Measurements from ENCODE around the gene P2RY8.

P2RY8 gene

DNA sequence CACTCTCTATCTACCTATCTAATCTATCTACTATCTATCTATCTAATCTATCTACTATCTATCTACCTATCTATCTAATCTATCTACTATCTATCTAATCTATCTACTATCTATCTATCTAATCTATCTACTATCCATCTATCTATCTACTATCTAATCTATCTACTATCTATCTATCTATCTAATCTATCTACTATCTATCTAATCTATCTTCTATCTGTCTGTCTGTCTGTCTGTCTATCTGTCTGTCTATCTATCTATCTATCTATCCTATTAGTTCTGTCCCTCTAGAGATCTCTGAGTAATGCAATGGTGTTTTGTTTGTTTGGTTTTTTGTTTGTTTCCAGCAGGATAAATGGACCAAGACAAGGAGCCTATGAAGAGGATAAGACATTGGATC lies 74.9 kb downstream of the P2RY8 start:
- H3K4me3 ChIP-seq (ENCODE audit: low read depth, low read length) = no peak overlapping the region
- TF ChIP-seq, protein P1, sequence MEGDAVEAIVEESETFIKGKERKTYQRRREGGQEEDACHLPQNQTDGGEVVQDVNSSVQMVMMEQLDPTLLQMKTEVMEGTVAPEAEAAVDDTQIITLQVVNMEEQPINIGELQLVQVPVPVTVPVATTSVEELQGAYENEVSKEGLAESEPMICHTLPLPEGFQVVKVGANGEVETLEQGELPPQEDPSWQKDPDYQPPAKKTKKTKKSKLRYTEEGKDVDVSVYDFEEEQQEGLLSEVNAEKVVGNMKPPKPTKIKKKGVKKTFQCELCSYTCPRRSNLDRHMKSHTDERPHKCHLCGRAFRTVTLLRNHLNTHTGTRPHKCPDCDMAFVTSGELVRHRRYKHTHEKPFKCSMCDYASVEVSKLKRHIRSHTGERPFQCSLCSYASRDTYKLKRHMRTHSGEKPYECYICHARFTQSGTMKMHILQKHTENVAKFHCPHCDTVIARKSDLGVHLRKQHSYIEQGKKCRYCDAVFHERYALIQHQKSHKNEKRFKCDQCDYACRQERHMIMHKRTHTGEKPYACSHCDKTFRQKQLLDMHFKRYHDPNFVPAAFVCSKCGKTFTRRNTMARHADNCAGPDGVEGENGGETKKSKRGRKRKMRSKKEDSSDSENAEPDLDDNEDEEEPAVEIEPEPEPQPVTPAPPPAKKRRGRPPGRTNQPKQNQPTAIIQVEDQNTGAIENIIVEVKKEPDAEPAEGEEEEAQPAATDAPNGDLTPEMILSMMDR (IDR thresholded peaks at IDR 0.05; ENCODE audit: control insufficient read depth, extremely low read depth, insufficient read depth) = no peak
- DNase-seq (ENCODE audit: low read depth) = no peak

DNA sequence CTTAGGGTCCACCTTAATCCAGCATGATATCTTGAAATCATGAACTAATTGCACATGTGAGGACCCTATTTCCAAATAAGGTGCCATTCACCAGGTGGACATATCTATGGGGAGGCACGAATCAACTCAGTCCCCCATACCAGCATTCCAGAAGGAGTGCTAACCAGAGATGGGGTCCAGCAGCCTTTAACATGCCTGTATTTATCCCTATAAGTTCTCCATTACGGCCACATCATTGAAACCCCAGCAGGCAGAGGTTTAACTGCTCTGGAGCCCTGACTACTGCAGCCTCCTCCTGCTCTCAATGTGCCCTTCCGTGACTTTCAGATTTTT lies 81.1 kb downstream of the P2RY8 start:
- no peak for DNase-seq (ENCODE audit: low read depth)
- H3K4me3 ChIP-seq (ENCODE audit: low read depth, low read length) = no peak overlapping the region
- TF ChIP-seq, protein P1 (IDR thresholded peaks at IDR 0.05; ENCODE audit: control insufficient read depth, extremely low read depth, insufficient read depth) = no peak

DNA sequence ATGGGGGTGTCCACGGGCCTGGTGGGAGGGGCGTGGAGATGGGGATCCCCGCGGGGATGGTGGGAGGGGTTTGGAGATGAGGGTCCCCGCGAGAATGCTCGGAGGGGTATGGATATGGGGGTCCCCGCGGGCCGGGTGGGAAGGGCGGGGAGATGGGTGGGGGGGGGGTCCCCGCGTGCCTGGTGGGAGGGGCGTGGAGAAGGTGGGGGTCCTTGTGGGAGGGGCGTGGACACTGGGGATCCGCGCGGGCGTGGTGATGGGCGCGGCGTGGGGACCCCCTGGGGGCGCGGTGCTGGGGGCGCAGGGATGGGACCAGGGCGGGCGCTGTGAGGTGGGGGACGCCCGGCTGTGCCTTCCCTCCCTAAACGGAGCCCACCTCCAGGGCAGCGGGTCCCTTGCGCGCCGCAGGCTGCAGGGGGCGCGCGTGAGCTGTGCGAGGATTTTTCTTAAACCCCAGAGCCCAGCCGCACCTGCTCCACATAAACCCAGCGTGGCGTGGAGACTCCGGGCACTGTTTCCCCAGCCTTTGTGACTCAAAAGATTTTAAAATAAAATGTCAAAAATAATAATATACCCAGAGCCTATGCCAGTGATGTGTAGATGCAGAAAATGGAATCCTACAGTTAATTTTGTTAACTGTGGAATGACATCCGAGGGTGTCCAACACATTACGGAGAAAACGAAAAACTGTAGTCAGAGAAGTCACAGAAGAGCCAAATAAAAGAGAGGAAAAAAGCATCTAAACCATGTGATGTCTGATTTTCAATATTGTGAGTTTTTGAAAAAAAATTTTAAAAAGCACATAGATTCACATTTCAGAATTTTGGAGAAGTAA lies 82.8 kb downstream of the P2RY8 start:
- peak; percentile 32 for DNase-seq (ENCODE audit: low read depth)
- no peak overlapping the region; the same call in 1 of the 2 replicates for H3K4me3 ChIP-seq (ENCODE audit: low read depth, low read length)
- TF ChIP-seq, protein P1 (IDR thresholded peaks at IDR 0.05; ENCODE audit: control insufficient read depth, extremely low read depth, insufficient read depth) = peak; percentile 96

DNA sequence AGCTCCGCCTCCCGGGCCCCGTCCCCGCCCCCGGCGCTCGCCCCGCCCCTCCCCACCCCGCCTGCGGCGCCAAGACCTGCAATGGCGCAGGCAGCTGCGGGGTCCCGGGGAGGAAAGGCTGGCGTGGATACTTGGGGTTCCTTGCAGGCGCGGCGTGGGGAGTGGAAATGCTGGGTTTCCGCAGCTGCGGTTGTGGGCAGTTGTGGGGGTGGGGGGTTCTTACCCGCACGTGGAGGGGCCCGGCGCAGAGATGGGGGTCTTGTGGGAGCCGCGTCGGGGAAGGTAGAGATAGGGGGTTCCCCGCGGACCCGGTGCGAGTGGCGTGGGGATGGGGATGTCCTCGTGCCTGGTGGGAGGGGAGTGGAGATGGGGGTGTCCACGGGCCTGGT lies 83.6 kb downstream of the P2RY8 start:
- TF ChIP-seq, protein P1 (IDR thresholded peaks at IDR 0.05; ENCODE audit: control insufficient read depth, extremely low read depth, insufficient read depth) = no peak
- DNase-seq (ENCODE audit: low read depth) = peak; percentile 6

DNA sequence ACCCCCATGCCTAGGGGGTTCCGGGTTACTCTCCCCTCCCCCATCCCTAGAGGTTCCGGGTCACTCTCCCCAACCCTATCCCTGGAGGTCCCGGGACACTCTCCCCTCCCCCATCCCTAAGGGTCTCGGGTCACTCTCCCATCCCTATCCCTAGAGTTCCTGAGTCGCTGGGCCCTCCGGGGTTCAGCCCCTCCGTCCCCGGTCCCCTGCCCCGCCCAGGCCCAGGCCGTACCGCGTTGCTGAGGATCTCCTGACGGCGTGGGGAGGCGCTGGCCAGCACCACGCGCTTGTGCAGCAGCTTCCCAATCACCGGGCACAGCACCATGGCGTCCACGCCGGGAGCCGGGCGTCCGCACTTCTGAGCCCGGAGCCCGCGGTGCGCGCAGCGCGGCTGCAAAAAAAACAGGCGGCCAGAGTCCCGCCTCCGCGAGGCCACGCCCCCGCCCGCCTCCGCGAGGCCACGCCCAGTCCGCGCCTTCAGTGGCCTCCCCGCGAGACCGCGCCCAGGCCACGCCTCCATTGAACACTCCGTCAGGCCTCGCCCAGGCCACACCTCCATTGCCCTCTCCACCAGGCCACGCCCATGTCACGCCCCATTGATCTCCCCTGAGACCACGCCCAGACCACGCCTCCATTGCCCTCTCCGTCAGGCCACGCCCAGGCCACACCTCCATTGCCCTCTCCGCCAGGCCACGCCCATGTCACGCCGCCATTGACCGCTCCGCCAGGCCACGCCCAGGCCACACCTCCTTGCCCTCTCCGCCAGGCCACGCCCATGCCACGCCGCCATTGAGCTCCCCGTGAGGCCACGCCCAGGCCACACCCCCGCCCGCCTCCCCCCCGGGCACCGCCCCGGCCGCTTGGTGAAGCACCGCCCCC lies 84.2 kb downstream of the P2RY8 start, which contains the start of gene ASMTL:
Gene ASMTL, minus strand, starts transcription at position 394 of the 879 bp plus-strand sequence. Its CDS starts 69 bp downstream, at position 325.
- H3K4me3 ChIP-seq (ENCODE audit: low read depth, low read length) = peak within 1 kb of the TSS; percentile 98
- DNase-seq (ENCODE audit: low read depth) = peak; percentile 84
- TF ChIP-seq, protein P1 (IDR thresholded peaks at IDR 0.05; ENCODE audit: control insufficient read depth, extremely low read depth, insufficient read depth) = no peak

More for the DNA sequence above, 83.6 kb downstream of the P2RY8 start:
- peak overlapping the region; percentile 58 for H3K4me3 ChIP-seq (ENCODE audit: low read depth, low read length)

DNA sequence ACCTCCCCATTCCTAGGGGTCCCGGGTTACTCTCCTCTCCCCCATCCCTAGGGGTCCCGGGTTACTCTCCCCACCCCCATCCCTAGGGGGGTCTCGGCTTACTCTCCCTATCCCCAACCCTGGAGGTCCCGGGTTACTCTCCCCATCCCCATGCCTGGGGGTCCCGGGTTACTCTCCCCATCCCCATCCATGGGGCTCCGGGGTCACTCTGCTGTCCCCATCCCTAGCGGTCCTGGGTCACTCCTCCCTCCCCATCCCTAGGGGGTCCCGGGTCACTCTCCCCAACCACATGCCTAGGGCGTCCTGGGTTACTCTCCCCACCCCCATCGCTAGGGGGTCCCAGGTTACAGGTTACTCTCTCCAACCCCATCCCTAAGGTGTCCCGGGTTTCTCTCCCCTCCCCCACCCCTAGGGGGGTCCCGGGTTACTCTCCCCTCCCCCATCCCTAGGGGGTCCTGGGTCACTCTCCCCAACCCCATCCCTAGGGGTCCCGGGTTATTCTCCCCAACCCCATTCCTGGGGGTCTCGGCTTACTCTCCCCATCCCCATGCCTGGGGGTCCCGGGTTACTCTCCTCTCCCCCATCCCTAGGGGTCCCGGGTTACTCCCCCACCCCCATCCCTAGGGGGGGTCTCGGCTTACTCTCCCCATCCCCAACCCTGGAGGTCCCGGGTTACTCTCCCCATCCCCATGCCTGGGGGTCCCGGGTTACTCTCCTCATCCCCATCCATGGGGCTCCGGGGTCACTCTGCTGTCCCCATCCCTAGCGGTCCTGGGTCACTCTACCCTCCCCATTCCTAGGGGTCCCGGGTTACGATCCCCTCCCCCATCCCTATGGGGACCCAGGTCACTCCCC lies 85.1 kb downstream of the P2RY8 start:
- TF ChIP-seq, protein P1 (IDR thresholded peaks at IDR 0.05; ENCODE audit: control insufficient read depth, extremely low read depth, insufficient read depth) = no peak
- no peak for DNase-seq (ENCODE audit: low read depth)
- peak overlapping the region; percentile 98 for H3K4me3 ChIP-seq (ENCODE audit: low read depth, low read length)
